Amygdala (tissue), 56 donors: ENCODE results near the gene GRAPL.
"Not testable (repeated sequence)": the region's sequence is repeated elsewhere in the genome, so short reads cannot be mapped to it uniquely, and the experiment has no call there.

Experiments
- DNase-seq, 56 donors: peaks; one replicate each; lab custom pipeline; 2025; lab: John Stamatoyannopoulos, UW

Gene GRAPL

GRCh38 chr17:19136138-19136537 lies 8.7 kb downstream of the GRAPL start:
- not testable (repeated sequence) for DNase-seq

- not testable (repeated sequence) for DNase-seq
These were observed 9.2 kb downstream of the GRAPL start for GRCh38 chr17:19136605-19137004.

DNA sequence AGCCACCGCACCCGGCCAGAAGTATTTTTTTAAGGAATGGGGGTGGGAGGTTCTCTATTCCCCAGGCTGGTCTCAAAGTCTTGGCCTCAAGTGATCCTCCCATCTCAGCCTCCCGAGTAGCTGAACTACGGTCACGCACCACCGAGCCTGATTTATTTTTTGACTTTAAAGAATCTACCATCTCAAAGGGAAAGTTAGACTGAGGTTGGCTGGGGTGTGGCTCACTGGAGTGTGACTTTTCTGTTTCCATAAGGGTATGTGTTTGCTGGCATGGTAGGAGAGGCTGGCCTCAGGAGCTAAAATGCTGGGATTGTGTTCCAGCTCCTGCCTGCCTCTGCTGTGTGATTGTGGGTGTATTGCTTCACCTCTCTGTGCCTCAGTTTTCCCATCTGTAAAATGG lies 10.6 kb downstream of the GRAPL start:
- DNase-seq, result not testable (repeated sequence)

DNA sequence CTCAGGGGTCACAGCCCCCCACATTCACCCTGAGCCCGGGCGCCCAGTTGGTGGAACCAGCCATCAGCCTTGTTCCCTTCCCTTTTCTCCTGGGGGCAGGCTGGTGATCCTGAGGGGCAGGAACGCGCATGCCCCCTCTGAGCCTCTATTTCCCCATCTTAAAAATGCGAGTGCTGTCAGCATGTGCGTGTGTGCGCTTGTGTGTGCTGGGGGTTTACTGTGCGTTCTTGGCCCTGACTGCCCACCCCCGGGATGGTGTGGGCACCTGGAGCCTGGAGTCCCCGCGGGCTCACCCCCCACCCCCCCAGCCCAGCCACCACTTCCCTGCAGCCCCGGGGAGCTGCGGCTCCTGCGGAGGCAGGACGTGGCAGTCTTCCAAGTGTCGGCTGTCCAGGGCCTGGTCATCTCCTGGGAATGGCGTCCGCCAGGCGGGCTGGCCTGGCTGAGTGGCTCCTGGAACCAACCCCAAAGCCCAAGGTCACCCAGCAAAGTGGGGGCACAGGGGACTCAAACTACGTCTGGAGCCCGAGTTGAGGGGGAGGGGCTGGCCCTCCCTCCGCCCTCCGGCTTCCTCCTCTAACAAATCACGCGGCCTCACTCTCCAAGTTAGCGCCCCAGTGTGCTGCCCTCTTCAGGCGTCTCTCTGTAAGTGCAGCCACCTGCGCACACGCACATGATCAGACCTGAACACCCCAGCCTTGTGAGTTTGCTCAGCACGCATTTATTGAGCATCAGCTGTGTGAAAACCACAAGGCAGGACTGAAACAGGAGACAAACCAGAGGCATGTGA lies 14.2 kb downstream of the GRAPL start:
- DNase-seq, result not testable (repeated sequence)

GRCh38 chr17:19142419-19142818 lies 15.0 kb downstream of the GRAPL start:
- DNase-seq, result not testable (repeated sequence)

- not testable (repeated sequence) for DNase-seq
These were observed 15.8 kb downstream of the GRAPL start for GRCh38 chr17:19143097-19143777.

GRCh38 chr17:19144373-19144772 lies 17.0 kb downstream of the GRAPL start:
- not testable (repeated sequence) for DNase-seq

DNA sequence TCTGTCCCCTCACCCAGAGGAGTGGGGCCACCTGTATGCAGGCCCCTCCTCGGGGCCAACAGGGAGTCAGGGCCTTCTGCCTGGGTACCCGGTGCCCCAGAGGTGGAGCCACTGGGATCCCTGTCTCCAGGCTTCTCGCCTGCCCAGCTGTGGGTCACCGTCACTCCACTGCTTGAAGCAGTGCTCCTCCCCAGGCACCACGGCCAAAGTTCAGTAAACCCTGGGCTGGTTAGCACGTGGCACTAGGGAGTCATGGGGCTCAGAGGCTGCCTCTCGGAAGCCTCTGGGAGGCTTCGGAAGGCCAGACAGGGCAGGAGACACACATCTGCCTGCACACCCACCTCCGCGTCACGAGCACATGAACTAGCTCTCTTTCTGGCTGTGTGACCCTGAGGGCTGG lies 18.1 kb downstream of the GRAPL start:
- DNase-seq, result not testable (repeated sequence)

- not testable (repeated sequence) for DNase-seq
These were observed 23.6 kb downstream of the GRAPL start for GRCh38 chr17:19150678-19151615.

DNA sequence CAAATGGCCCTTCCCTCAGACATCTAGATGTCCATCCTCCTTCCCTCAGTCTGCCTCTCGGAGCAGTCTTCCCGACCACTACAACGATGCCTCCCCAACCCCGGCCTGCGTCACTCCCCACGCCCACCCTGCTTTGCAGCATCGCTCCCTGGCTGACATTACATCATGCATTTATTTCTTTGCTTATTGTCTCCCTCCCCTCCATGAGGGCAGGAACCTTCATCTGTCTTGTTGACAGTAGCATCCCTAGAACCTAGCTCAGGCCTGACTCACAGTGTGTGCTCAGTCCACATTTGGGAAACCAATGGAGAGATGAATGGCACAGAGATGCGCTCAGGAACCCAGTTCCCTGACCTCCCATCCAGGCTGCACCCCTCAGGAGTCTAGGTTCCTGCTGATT lies 30.2 kb downstream of the GRAPL start:
- DNase-seq, result not testable (repeated sequence)

DNA sequence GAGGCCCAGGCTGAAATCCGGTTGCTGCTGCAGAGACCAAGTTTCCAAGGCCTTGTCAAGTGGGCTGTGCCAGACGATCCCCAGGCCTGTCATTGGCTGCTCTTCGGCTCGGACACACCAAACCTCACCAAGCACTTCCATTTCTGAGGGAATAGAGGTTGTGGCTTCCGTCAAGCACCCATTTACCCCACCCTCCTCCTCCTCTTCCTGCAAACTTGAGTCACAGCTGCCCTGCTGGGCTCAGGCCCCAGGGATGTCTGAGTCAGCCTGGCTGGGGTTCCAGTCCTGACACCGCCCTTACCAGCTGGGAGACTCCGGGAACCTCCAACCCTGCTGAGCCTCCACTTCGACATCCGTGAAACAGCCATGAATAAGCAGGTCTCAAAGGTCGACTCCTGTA lies 31.1 kb downstream of the GRAPL start:
- not testable (repeated sequence) for DNase-seq

GRCh38 chr17:19158938-19159337 lies 31.5 kb downstream of the GRAPL start:
- not testable (repeated sequence) for DNase-seq

GRCh38 chr17:19161308-19162107 lies 34.1 kb downstream of the GRAPL start:
- not testable (repeated sequence) for DNase-seq

GRCh38 chr17:19162384-19163216 lies 35.2 kb downstream of the GRAPL start:
- not testable (repeated sequence) for DNase-seq

DNA sequence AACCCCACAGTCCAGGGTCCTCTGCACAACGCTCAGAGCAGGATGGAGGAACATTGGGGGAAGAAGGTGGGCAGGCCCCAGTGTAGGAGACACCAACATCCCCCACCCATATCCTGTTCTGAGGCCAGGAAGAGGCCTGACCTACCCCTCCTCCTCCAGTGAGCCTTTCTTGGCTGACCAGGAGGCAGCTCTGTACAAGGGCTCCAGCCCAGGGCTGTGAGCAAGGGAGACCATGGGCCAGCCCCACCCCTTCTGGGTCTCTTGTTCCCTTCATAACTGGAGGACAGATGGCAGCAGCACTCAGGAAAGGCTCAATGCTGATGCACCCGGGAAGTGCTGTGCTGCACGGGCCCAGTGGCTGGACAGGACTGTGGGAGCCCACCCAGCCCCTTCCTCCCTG lies 47.0 kb downstream of the GRAPL start:
- not testable (repeated sequence) for DNase-seq

DNA sequence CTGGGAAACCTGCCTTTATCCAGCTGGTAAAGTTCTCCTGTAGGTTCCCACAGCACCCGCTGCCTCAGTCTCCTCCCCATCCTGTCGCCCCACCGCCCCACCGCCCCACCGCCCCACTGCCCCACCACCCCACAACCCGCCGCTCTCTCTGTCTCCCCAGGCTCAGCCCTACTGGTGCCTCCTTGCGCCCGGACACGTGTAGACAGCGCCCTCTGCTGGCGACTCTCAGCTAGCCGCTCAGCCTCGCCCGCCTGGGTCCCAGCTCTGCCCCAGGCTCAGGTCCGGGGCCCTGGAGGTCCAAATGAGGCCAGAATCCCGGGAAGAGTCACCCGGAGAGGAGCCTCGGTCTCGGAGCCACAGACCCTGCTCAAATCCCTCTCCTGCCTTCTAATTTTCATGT lies 48.0 kb downstream of the GRAPL start:
- DNase-seq, result not testable (repeated sequence)

- DNase-seq, result not testable (repeated sequence)
These were observed 53.9 kb downstream of the GRAPL start for GRCh38 chr17:19181040-19181875.
